Measurements from ENCODE around the gene PDE1A. TPM values are rescaled to one million over a fixed set of nuclear protein-coding genes. Genes with fewer than 3 reads are reported as not detected.

PDE1A gene
- total RNA-seq, 4 donors from 2014 or later: 13.1 to 83.1 (median 27.3) TPM

DNA sequence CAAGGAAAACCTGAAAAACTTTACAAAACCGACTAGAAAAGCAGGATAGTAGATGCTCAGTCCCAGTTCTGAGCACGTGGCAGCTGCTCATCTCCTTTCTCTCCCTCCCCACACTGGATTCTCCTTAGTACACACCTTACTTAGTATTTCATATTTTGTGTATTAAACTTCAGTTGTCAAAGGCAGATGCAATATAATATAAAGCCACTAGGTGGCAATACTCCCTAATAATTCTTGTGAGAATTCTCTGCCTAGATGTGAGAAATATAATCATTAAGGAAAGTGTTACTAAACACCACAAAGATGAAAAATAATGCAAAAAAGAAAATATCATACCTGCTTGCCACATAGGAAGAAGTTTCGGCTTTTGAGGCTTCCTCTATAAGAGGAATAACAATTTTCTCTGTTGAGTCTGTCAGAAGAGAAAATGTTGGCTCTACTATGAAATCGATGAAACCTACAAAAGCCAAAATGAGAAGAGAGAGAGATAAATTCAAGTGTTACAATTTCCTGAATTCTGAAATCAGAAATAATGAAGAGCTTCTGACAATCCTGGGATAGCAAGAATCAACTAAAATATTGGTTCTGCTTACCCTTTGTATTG lies 240.6 kb downstream of the PDE1A start:
- Histone ChIP-seq H3K9me3 (no peaks in the 10 kb centered on the region), H3K4me1 (no peaks in the 10 kb centered on the region), H3K36me3 (no peaks in the 10 kb centered on the region), H3K27ac (no peak overlapping the region), H3K4me3 (no peak overlapping the region), H3K27me3 (no peaks in the 10 kb centered on the region)
- no peak for DNase-seq
- intact Hi-C loops (cut with DNase I; ENCODE audit: low total_unique reads): loop anchor here (5.0 kb wide), 1 partner anchor 466 kb away; no protein-coding TSS in a partner anchor
- no peak for TF ChIP-seq POLR2A (IDR thresholded peaks at IDR 0.05)
- TF ChIP-seq, protein P1, sequence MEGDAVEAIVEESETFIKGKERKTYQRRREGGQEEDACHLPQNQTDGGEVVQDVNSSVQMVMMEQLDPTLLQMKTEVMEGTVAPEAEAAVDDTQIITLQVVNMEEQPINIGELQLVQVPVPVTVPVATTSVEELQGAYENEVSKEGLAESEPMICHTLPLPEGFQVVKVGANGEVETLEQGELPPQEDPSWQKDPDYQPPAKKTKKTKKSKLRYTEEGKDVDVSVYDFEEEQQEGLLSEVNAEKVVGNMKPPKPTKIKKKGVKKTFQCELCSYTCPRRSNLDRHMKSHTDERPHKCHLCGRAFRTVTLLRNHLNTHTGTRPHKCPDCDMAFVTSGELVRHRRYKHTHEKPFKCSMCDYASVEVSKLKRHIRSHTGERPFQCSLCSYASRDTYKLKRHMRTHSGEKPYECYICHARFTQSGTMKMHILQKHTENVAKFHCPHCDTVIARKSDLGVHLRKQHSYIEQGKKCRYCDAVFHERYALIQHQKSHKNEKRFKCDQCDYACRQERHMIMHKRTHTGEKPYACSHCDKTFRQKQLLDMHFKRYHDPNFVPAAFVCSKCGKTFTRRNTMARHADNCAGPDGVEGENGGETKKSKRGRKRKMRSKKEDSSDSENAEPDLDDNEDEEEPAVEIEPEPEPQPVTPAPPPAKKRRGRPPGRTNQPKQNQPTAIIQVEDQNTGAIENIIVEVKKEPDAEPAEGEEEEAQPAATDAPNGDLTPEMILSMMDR (IDR thresholded peaks at IDR 0.05): peak; percentile 70 to 80 (median 74)

DNA sequence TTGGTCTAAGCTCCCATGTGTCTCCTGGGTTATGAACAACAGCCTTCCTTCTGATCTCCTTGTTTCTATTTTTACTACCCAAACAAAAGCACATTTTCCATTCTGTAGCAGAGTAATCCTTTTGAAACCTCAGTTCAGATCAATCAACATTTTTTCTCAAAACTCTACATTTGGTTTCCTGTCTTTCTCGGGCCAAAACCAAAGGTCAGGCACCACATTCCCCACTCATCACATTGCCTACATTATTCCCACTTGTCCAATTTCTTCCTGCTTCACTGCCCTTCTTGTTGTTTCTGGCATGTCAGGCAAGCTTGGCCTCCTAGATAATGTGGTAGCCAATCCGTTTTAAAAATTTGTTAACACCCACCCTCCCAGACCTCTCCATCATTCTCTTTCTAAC lies 244.4 kb downstream of the PDE1A start:
- no peaks in the 10 kb centered on the region for H3K27me3 ChIP-seq

DNA sequence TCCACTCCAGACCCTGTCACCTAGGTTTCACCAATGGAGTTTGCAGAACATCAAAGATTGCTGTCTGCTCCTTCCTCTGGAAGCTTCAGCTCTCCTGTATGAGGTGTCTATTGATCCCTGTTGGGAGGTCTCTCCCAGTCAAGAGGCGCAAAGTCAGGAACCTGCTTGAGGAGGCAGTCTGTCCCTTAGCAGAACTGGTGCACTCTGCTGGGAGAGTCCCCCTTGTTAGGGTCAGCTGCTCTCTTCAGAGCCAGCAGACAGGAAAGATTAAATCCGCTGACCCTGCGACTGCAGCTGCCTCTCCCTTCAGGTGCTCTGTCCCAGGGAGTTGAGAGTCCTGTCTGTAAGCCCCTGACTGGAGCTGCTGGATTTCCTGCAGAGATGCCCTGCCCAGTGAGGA lies 245.5 kb downstream of the PDE1A start:
- TF ChIP-seq, protein P1 (IDR thresholded peaks at IDR 0.05): no peak
- TF ChIP-seq POLR2A (IDR thresholded peaks at IDR 0.05): no peak
- no peaks in the 10 kb centered on the region for H3K4me1 ChIP-seq
- no peaks in the 10 kb centered on the region for H3K27me3 ChIP-seq
- H3K9me3 ChIP-seq: no peaks in the 10 kb centered on the region
- no peak overlapping the region for H3K4me3 ChIP-seq
- H3K27ac ChIP-seq: no peak overlapping the region
- intact Hi-C loops (cut with DNase I; ENCODE audit: low total_unique reads): no loop called here
- no peak for DNase-seq
- H3K36me3 ChIP-seq: no peaks in the 10 kb centered on the region

More for the DNA sequence above, 244.4 kb downstream of the PDE1A start:
- H3K9me3 ChIP-seq: no peaks in the 10 kb centered on the region
- no peak for TF ChIP-seq POLR2A (IDR thresholded peaks at IDR 0.05)
- TF ChIP-seq, protein P1 (IDR thresholded peaks at IDR 0.05): no peak
- no peak for DNase-seq
- H3K4me3 ChIP-seq: no peak overlapping the region
- H3K27ac ChIP-seq: no peak overlapping the region
- no peaks in the 10 kb centered on the region for H3K4me1 ChIP-seq
- intact Hi-C loops (cut with DNase I; ENCODE audit: low total_unique reads): no loop called here
- H3K36me3 ChIP-seq: no peaks in the 10 kb centered on the region

DNA sequence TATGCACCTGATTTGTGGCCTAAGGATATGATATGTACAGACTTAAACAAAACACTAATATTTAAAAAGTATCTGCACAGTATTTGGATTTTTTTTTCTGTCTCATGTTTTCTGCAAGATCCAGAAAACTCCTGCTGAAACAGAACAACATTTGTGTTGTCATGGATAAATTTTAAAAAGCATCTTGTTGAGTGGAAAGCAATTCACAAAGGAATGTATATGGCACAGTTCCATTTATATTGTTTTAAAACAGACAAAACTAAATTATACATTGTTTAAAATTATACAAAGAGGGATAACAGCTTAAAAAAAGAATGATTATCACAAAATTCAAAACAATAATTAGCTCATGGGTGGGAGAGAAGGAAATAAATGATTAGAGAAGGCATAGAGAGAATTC lies 247.7 kb downstream of the PDE1A start:
- Histone ChIP-seq H3K4me1 (no peaks in the 10 kb centered on the region), H3K9me3 (no peaks in the 10 kb centered on the region), H3K27ac (no peak overlapping the region), H3K4me3 (no peak overlapping the region), H3K27me3 (no peaks in the 10 kb centered on the region), H3K36me3 (no peaks in the 10 kb centered on the region)
- TF ChIP-seq POLR2A (IDR thresholded peaks at IDR 0.05): no peak
- TF ChIP-seq, protein P1 (IDR thresholded peaks at IDR 0.05): no peak
- intact Hi-C loops (cut with DNase I; ENCODE audit: low total_unique reads): no loop called here
- no peak for DNase-seq

DNA sequence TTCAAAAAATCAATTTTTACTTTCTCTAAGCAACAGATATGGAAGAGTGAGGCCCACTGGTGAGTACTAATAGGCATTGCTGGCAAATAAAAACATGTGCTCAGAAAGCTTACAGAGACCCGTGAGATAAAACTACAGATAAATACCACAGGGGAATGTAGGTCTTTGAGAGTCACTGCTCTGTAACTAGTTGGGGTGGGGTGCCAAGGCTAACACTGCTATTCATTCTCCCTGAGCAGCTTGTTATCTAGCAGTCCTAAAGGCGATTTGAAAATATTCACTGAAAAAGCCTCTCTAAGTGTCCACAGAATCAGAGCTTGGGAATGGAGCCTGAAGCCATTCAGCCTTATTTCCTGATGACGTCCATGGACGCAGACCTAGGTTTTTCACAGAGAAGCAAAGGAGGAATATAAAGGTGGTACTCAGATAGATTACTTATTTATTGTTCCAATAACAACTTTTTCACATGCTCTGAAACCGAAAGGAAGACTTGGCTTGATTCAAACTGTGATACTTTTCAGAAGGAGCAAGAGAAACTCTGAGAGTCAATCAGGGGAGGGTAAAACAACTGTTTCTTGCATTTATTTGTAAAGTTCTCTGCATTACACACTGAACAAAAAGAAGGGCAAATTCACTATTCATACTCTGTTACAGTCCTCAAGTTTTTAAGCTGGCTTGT lies 252.8 kb downstream of the PDE1A start:
- H3K4me1 ChIP-seq: no peaks in the 10 kb centered on the region
- DNase-seq: no peak
- H3K27me3 ChIP-seq: no peaks in the 10 kb centered on the region
- H3K4me3 ChIP-seq: no peak overlapping the region
- no peak overlapping the region for H3K27ac ChIP-seq
- TF ChIP-seq, protein P1 (IDR thresholded peaks at IDR 0.05): no peak
- no peak for TF ChIP-seq POLR2A (IDR thresholded peaks at IDR 0.05)
- intact Hi-C loops (cut with DNase I; ENCODE audit: low total_unique reads): no loop called here
- H3K36me3 ChIP-seq: no peaks in the 10 kb centered on the region
- no peaks in the 10 kb centered on the region for H3K9me3 ChIP-seq

All from uterus (tissue), 4 donors.